H9 (cell line): ENCODE results near the gene SSTR5. TPM values are rescaled to one million over a fixed set of nuclear protein-coding genes. Genes with fewer than 3 reads are reported as not detected.

Experiments used
- DNase-seq: peaks from one replicate; pipeline ENCODE4 v3.0.0-alpha.2; 2017
- H2AFZ ChIP-seq: one replicate; pipeline ENCODE4 v1.6.1; 2013; ENCODE audit warnings: mild to moderate bottlenecking, low read length, control low read depth, moderate library complexity
- H2AK5ac ChIP-seq: 2 replicates; pipeline ENCODE4 v1.6.1; 2013; ENCODE audit warnings: low read length, control low read depth, mixed read lengths; ENCODE audit not compliant: insufficient read length
- H2BK120ac ChIP-seq: one replicate; pipeline ENCODE4 v1.6.1; 2013; ENCODE audit warnings: low read depth, mild to moderate bottlenecking, low read length, control low read depth, inconsistent platforms; ENCODE audit not compliant: poor library complexity, severe bottlenecking
- H2BK12ac ChIP-seq: 2 replicates; pipeline ENCODE4 v1.6.1; 2013; ENCODE audit warnings: low read length, control low read depth, mixed read lengths, low read depth; ENCODE audit not compliant: insufficient read length
- H2BK15ac ChIP-seq: 2 replicates; pipeline ENCODE4 v1.6.1; 2013; ENCODE audit warnings: low read depth, low read length, control low read depth
- H2BK20ac ChIP-seq: one replicate; pipeline ENCODE4 v1.6.1; 2013; ENCODE audit warnings: low read depth, mild to moderate bottlenecking, low read length, control low read depth, inconsistent platforms; ENCODE audit not compliant: poor library complexity, severe bottlenecking
- H2BK5ac ChIP-seq: 2 replicates; pipeline ENCODE4 v1.6.1; 2013; ENCODE audit warnings: low read length, control low read depth, mixed read lengths; ENCODE audit not compliant: insufficient read length
- H3K14ac ChIP-seq: 2 replicates; pipeline ENCODE4 v1.6.1; 2013; ENCODE audit warnings: low read length, control low read depth; ENCODE audit not compliant: insufficient read depth
- H3K18ac ChIP-seq: 2 replicates; pipeline ENCODE4 v1.6.1; 2013; ENCODE audit warnings: low read depth, mild to moderate bottlenecking, mixed read lengths, low read length, control low read depth; ENCODE audit not compliant: insufficient read length
- H3K23ac ChIP-seq: 2 replicates; pipeline ENCODE4 v1.6.1; 2013; ENCODE audit warnings: low read length, control low read depth, mixed read lengths, low read depth; ENCODE audit not compliant: insufficient read length
- H3K23me2 ChIP-seq: 2 replicates; pipeline ENCODE4 v1.6.1; 2013; ENCODE audit warnings: low read depth, mild to moderate bottlenecking, mixed read lengths, low read length, control low read depth; ENCODE audit not compliant: insufficient read length, poor library complexity, severe bottlenecking
- H3K27ac ChIP-seq: 2 replicates; pipeline ENCODE4 v1.5.1; 2013; ENCODE audit warnings: low read length, control low read depth, mixed read lengths, low read depth; ENCODE audit not compliant: insufficient read length
- H3K27me3 ChIP-seq: 2 replicates; pipeline ENCODE4 v1.6.1; 2013; ENCODE audit warnings: low read length, control low read depth, inconsistent platforms; ENCODE audit not compliant: insufficient read depth
- H3K4ac ChIP-seq: 2 replicates; pipeline ENCODE4 v1.6.1; 2013; ENCODE audit warnings: low read depth, mild to moderate bottlenecking, control low read depth, inconsistent platforms, low read length, moderate library complexity
- H3K4me1 ChIP-seq: 2 replicates; pipeline ENCODE4 v1.6.1; 2013; ENCODE audit warnings: low read length, control low read depth, inconsistent platforms; ENCODE audit not compliant: insufficient read depth
- H3K4me2 ChIP-seq: 2 replicates; pipeline ENCODE4 v1.6.1; 2013; ENCODE audit warnings: low read length, control low read depth, mixed read lengths; ENCODE audit not compliant: insufficient read length, insufficient read depth
- H3K56ac ChIP-seq: 2 replicates; pipeline ENCODE4 v1.6.1; 2013; ENCODE audit warnings: low read depth, mild to moderate bottlenecking, mixed read lengths, low read length, control low read depth; ENCODE audit not compliant: insufficient read length
- H3K79me1 ChIP-seq: 2 replicates; pipeline ENCODE4 v1.6.1; 2013; ENCODE audit warnings: low read depth, mild to moderate bottlenecking, moderate library complexity, low read length, control low read depth, inconsistent platforms; ENCODE audit not compliant: insufficient read depth, poor library complexity, severe bottlenecking
- H3K79me2 ChIP-seq: 2 replicates; pipeline ENCODE4 v1.6.1; 2013; ENCODE audit warnings: low read length, control low read depth, inconsistent platforms; ENCODE audit not compliant: insufficient read depth
- H3K9ac ChIP-seq: 2 replicates; pipeline ENCODE4 v1.6.1; 2013; ENCODE audit warnings: low read length, control low read depth, mixed read lengths; ENCODE audit not compliant: insufficient read length; ENCODE audit errors: extremely low read depth
- H3K9me3 ChIP-seq: one replicate; pipeline ENCODE4 v1.6.1; 2013; ENCODE audit warnings: low read depth, low read length, inconsistent platforms; ENCODE audit not compliant: control insufficient read depth
- H3T11ph ChIP-seq: one replicate; pipeline ENCODE4 v1.6.1; 2013; ENCODE audit warnings: mild to moderate bottlenecking, low read length, control low read depth, inconsistent platforms
- H4K20me1 ChIP-seq: one replicate; pipeline ENCODE4 v1.6.1; 2013; ENCODE audit not compliant: control insufficient read depth, insufficient read length, insufficient read depth
- H4K5ac ChIP-seq: 2 replicates; pipeline ENCODE4 v1.6.1; 2013; ENCODE audit warnings: low read depth, mild to moderate bottlenecking, mixed read lengths, low read length, control low read depth; ENCODE audit not compliant: insufficient read length
- H4K8ac ChIP-seq: replicated peaks from 2 replicates; pipeline ENCODE4 v1.6.1; 2013; ENCODE audit warnings: low read length, control low read depth, mixed read lengths, low read depth; ENCODE audit not compliant: insufficient read length
- H4K91ac ChIP-seq: 2 replicates; pipeline ENCODE4 v1.6.1; 2013; ENCODE audit warnings: low read depth, mild to moderate bottlenecking, moderate library complexity, mixed read lengths, low read length, control low read depth; ENCODE audit not compliant: insufficient read length
- H3K27ac Mint-ChIP-seq, 3 experiments: 2 replicates in 2 of 3; 3 replicates in 1 of 3; pipeline ENCODE4 v1.8.0; 2020 to 2021; ENCODE audit warnings: mixed read lengths in 3 of 3, mild to moderate bottlenecking in 1 of 3, moderate library complexity in 1 of 3
- H3K27me3 Mint-ChIP-seq: 2 replicates; pipeline ENCODE4 v1.8.0; 2021; ENCODE audit warnings: low read depth, mild to moderate bottlenecking, moderate library complexity, mixed read lengths
- H3K36me3 Mint-ChIP-seq, 3 experiments: 2 replicates in 2 of 3; 3 replicates in 1 of 3; pipeline ENCODE4 v1.8.0; 2020 to 2021; ENCODE audit warnings: low read depth in 3 of 3, mixed read lengths in 3 of 3; ENCODE audit not compliant: insufficient read depth in 1 of 3
- H3K4me1 Mint-ChIP-seq, 2 experiments: 2 replicates each; pipeline ENCODE4 v1.8.0; 2020; ENCODE audit warnings: mixed read lengths in 2 of 2
- H3K4me3 Mint-ChIP-seq, 2 experiments: 2 replicates in 1 of 2; 3 replicates in 1 of 2; pipeline ENCODE4 v1.8.0; 2020 to 2021; ENCODE audit warnings: mild to moderate bottlenecking in 2 of 2, mixed read lengths in 2 of 2, moderate library complexity in 1 of 2
- H3K9me3 Mint-ChIP-seq, 2 experiments: 2 replicates in 1 of 2; 3 replicates in 1 of 2; pipeline ENCODE4 v1.8.0; 2020; ENCODE audit warnings: mild to moderate bottlenecking in 2 of 2, mixed read lengths in 2 of 2, moderate library complexity in 1 of 2
- CTCF ChIP-seq: fragments of 200-600 bp; sonication (generic); conservative IDR thresholded peaks from 3 replicates; pipeline ENCODE4 v1.8.0; 2021; ENCODE audit warnings: antibody characterized with exemption, mild to moderate bottlenecking
- WGBS: extraction: QIAGEN DNeasy Blood & Tissue Kit; methylation state at CpG from one replicate; pipeline ENCODE4 v1.1.7; 2013; ENCODE audit warnings: missing lambda C conversion rate, low lambda C conversion rate, mixed read lengths; ENCODE audit not compliant: insufficient read length; ENCODE audit errors: extremely low coverage; 5-methylcytosine and 5-hydroxymethylcytosine counted together
- total RNA-seq: library from RNA; stranded (reverse); gene quantifications from 2 replicates; pipeline ENCODE4 v1.2.1, GENCODE V29; 2021

The SSTR5 gene
- total RNA-seq, 1 experiment from 2014 or later = 0.22 TPM

GRCh38 chr16:1113489-1113888 is 40.9 kb downstream of the SSTR5 start:
- no peaks in the 10 kb centered on the region for H3K79me2 ChIP-seq
- H3K36me3 Mint-ChIP-seq = no peaks in the 10 kb centered on the region

More at GRCh38 chr16:1113489-1113888, 40.9 kb downstream of the SSTR5 start:
- WGBS = no CpG with 5 or more reads among the region's 16 CpGs
- Histone ChIP-seq H3K18ac (no peak overlapping the region), H3K56ac (no peak overlapping the region), H2BK120ac (no peak overlapping the region), H4K5ac (no peak overlapping the region), H3K4me1 (no peaks in the 10 kb centered on the region), H2BK15ac (no peak overlapping the region), H3K9me3 (no peaks in the 10 kb centered on the region), H4K8ac (no peak overlapping the region), H2AFZ (no peak overlapping the region), H3K4ac (no peak overlapping the region), H3K23ac (no peak overlapping the region), H2AK5ac (no peak overlapping the region), H3K27ac (no peak overlapping the region), H3K27me3 (no peaks in the 10 kb centered on the region), H3K4me2 (no peak overlapping the region), H3T11ph (no peak overlapping the region), H3K79me1 (no peaks in the 10 kb centered on the region), H3K14ac (no peak overlapping the region), H4K20me1 (no peaks in the 10 kb centered on the region), H3K9ac (no peak overlapping the region), H3K23me2 (peaks cover 2% of the 10 kb centered on the region), H4K91ac (no peak overlapping the region), H2BK12ac (no peak overlapping the region), H2BK5ac (no peak overlapping the region), H2BK20ac (no peak overlapping the region)
- Mint-ChIP-seq H3K27me3 (peaks cover 51% of the 10 kb centered on the region), H3K27ac (no peak overlapping the region), H3K4me3 (no peak overlapping the region), H3K9me3 (no peaks in the 10 kb centered on the region), H3K4me1 (no peaks in the 10 kb centered on the region)
- no peak for TF ChIP-seq CTCF
- DNase-seq = no peak
